NCI-H82 treated with DMSO at 0.1 percent for 48 hours (cell line): ENCODE data around the gene C11orf54.
"Not testable (repeated sequence)": the region's sequence is repeated elsewhere in the genome, so short reads cannot be mapped to it uniquely, and the experiment has no call there.

Experiments used
- DNase-seq: peaks from one replicate; lab custom pipeline; 2025; ENCODE audit not compliant: unreplicated experiment; lab: John Stamatoyannopoulos, UW

C11orf54 gene

DNA sequence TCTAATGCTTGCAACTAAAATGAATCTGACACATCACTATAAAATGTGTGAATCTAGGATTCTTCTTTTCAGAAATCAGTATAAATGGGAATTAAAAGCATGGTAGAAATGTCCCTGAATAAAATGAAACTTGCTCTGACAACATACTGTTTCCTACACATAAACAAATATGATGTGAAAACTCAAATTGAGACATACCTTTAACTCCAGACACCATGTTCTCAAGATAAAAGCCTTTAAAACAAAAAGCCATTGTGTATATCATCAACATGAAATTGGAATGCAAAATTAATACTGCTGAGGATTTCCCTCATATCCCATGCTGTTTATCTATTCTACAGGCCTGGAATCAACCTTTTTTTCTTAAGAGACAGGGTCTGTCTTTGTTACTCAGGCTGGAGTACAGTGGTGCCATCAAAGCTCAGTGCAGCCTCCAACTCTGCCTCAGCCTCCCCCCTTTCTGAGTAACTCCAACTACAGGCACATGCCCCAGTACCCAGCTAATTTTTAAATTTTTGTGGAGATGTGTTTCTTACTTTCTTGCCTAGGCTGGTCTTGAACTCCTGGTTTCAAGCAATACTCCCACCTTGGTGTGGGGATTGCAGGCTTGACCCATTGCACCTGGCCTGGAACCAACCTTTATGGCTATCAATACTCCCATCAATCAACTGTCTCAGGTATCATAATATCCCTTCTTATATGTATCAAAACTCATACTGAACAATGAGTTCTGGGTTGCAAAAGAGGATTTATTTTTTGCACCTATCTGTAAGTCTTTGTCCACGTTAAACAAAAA, 6.8 kb upstream of the C11orf54 start:
- no peak for DNase-seq

DNA sequence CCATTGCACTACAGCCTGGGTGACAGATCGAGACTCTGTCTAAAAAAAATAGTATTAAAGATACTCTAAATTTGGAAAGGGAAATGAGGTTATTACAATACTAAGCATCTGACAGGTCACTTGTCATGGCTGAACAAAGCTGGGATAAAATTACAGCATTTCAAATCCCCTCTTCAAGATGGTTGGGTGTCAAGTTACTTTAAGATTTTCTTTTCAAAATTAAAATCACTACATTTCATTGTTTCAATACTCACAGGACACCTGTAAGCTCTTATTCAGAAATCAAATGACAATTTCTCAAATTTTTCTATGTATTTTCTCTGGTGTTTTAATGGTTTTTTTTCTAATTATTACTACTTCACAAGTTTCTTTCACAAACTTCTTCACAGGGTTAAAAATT, 5.8 kb upstream of the C11orf54 start:
- DNase-seq: no peak

DNA sequence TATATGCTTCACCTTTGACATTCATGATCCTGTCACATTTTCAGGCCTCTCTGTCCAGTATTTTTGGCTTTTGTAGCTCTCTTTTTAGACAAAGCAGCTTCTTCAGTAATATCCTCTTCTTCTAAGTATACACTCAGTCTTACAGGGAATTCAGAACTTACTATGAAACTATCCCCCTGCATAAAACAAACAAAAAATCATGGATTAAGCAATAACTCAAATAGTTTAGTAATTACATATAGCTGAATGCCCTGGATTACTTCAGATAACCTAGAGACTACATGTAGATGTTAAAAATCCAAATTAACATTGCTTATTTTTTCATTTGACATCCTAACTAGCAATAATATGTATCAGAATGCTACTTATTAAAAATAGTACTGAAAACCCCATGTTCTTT, 5.3 kb upstream of the C11orf54 start:
- DNase-seq: no peak

DNA sequence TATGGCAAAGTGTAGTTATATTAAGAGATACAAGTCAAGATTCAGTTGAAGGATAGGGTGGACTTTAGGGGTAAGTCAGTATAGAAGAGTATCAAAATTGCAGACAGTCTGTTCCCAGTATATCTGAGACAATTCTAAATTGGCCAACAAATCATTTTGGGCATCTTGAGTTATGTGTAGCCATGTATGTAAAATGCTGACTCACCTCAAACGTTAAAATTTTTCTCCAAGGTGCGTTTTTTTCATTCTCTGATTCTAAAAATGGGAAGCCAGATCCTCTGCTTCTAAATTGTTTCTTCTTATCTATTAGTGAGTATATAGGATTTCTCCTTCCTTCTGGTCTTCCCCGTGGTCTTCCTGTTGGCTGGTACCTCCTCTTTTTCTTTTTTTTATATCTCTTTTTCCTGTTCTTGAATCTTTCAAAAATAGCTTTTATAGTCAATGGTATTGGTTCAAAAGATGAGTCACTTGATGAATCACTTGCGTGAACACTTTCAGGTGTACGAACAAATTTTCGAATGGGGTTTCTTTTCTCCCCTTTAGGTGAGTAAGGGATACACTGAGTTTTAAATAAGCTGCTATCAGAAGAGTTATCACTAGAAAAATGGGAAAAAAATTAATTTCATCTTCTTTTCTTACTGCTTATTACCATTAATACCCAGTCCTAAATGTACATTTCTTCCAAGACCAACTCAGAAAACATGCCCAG, 3.4 kb upstream of the C11orf54 start:
- no peak for DNase-seq

DNA sequence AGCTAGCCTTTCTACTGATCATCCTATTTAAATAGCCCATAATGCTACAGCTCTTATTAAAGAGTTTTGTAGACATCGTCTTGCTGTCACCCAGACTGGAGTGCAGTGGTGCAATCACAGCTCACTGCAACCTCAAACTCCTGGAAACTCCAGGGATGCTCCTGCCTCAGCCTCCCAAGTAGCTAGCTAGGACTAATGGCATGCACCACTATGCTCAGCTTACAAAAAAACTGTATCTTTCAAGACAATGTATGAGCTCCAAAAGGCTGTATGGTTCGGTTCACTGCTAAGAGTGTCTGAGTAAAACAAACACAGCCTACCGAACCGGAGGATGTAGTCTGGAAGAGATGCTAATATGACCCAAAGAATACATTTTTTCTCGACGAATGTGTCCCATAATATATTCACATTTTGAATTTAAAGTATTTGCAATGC, 2.8 kb upstream of the C11orf54 start:
- DNase-seq: no peak

DNA sequence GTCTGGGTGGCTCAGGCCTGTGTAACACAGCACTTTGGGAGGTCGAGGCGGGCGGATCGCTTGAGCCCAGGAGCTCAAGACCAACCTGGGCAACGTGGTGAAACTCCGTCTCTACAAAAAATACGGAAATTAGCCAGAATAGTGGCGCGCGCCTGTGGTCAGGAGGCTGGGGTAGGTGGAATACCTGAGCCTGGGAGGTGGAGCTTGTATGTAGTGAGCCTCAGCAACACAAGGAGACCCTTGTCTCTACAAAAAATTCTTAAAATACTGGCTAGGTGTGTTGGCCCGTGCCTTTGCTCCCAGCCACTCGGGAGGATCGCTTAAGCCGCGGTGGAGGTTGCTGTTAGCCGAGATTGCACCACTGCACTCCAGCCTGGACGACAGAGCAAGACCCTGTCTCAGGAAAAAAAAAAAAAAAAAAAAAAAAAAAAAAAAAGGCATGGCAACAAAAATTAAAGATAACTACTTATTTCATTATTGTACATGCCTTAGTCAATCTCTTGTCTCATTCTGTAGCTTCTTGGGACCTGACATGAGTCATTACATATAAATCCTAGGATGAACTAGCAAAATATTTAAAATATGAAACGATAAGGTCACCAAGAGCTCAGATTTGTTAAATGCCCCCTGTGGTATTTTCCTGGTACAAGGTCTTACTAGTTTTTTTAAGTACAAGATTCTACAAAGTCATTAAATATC, 1.3 kb upstream of the C11orf54 start:
- DNase-seq: no peak

DNA sequence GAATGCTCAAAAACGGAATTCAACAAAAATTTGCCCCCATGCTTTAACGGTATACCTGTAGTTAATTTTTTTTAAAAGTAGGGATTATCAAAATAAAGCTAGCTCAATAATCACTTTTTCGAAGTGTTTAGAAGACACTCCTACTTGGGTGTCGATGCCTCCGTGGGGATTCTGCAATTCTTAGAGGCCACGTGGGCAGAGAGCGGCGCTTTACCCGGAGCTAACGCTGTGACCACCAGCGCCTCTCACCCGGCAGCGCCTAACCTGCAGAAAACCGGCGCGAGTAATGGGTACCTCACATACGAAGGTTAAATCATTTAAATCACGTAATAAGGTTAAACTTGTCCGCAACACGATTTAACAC, 760 bp upstream of the C11orf54 start:
- DNase-seq: peak; percentile 25

DNA sequence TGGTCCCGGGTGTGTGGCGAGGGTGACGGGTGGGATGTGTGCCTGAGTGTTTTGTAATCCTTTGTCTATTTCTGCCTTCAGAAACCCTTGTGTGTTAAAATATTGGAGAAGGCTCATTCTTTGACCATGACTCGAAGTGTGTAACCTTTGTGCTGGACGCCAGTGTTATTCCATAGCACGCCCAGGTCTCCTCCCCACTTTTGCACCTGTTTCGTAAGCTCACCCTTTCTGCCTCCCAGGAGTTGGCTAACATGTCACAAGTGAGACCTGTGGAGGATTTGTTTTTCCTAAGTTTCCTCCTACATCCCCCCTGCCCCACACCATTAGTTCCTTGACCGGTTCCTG, 382 bp downstream of the C11orf54 start:
- DNase-seq: no peak

DNA sequence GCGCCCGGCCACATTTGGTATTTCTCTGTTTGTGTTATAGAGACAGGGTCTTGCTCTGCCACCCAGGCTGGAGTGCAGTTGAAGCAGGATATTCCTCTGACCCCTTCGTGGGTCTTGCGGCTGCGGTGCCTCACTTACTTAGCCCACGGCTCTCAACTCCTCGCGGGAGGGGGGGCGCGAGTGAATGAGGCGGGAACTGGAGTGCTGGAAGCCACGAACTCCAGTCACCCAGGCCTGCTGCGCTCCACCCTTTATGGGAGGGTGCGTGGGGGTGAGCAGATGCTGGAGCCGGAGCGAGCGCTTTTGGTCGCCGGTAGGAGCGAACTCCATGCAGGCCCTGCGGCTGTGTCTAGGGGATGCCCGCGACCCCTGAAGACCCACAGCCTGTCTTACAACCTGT, 1.8 kb downstream of the C11orf54 start:
- DNase-seq: no peak

DNA sequence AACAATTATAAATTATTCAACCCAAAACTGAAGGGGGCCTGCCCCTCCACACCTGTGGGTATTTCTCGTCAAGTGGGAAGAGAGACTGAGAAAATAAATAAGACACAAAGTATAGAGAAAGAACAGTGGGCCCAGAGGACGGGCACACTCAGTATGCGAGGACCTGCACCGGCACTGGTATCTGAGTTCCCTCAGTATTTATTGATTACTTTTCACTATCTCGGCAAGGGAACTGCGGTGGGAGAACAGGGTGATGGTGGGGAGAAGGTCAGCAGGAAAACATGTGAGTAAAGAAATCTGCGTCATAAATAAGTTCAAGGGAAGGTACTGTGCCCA, 3.2 kb downstream of the C11orf54 start:
- DNase-seq: no peak

DNA sequence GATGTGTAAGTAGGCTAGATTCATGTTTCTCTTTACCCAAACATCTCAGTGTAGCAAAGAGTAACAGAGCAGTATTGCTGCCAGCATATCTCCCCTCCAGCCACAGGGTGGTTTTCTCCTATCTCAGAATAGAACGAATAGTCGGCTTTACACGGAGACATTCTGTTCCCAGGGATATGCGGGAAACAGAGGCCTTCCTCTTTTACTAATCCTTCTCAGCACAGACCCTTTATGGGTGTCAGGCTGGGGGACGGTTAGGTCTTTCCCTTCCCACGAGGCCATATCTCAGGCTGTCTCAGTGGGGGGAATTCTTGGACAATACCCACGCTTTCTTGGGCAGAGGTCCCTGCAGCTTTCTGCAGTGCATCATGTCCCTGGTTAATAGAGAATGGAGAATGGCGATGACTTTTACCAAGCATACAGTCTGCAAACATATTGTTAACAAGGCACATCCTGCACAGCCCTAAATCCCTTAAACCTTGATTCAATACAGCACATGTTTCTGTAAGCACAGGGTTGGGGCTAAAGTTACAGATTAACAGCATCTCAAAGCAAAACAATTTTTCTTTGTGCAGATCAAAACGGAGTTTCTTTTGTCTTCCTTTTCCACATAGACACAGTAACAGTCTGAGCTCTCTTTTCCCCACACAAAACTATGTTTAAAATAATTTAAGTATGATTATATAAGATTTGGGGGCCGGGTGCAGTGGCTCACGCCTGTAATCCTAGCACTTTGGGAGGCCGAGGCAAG, 3.7 kb downstream of the C11orf54 start:
- peak; percentile 27 for DNase-seq

DNA sequence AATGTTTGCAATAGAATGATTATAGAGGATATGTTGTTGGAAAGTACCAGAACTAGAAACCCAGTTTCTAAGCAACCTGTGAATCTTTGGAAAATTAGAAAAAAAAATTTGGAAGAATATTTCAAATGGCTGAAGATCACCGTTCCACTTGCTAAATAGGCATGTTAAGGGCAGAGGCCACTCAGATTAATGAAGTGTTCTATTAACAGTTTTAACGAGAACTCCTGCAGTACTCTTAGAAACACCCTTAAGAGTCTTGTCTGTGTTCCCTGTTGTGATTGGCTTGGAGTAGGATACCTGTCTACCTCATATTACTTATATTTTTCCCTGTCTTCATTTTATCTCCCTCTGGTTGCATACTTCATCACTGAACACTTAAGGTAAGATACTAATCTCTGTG, 4.6 kb downstream of the C11orf54 start:
- DNase-seq: no peak

DNA sequence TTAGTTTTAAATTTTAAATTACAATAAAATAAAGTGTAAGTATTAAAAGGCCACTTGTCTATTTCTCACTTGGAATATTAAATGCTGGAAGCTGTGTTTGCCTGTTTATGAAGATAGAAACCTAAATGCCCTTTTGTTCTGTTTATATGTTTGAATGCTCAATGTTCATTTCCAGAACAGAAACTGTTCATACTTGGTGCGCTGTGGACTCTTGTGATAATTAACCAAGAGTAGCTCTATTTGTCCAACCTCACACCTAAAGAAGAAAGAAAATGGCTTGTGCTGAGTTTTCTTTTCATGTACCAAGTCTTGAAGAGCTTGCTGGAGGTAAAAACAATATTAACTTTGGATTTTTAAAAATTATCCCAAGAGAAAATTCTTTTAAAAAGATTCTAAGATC, 5.7 kb downstream of the C11orf54 start:
- DNase-seq: no peak

DNA sequence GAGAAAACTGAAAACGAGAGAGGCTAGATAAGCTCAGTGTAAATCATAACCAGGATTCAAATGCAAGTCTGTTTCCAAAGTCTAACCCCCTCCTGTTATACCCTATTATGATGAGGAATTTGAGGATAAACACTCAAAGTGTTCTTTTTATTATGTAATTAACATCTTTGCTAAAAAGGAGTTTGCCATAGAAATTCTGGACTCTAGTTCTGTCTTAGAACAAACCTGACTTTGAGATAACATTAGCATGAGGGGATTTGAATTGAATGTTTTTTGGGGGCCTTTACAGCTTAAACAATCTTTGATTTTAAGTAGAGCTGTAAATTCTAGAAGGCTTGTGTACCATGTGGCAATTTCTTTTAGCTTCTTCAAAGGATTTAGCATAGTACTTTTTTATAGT, 9.5 kb downstream of the C11orf54 start:
- no peak for DNase-seq

DNA sequence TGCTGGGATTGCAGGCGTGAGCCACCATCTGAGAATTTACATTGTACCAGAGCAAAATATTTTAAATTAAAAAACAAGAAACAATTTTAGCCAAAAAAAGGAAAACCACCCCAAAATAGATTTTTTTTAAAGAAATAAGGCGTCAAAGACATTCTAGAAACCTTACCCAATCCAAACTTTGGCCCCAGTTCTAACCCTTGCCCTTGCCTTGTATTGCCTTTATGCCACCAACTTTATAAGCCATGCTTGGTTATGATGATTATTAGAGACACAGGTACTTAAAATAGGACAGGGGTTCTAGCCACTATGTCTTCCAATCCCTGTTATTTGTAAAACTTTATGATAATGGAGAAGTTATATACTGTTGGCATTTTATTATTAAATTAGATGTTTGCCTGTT, 11.8 kb downstream of the C11orf54 start:
- no peak for DNase-seq

DNA sequence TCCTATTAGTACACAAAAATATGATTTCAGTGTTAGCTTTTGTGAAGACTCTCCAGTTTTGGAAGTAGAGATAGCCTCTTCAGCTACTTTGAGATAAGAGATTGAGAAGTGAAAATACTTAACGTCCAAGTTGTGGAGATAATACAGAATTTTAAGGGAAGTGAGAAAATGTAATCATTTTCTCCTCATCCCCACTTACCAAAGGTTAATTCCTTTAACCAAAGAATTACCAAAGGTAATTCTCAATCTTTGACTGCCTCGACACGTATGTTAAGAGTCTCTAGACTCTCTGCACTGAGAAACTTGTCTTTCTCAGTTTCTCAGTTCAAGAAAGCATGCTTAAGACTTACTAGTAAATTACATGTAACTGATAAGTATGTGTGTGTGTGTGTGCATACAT, 15.3 kb downstream of the C11orf54 start:
- DNase-seq: no peak

DNA sequence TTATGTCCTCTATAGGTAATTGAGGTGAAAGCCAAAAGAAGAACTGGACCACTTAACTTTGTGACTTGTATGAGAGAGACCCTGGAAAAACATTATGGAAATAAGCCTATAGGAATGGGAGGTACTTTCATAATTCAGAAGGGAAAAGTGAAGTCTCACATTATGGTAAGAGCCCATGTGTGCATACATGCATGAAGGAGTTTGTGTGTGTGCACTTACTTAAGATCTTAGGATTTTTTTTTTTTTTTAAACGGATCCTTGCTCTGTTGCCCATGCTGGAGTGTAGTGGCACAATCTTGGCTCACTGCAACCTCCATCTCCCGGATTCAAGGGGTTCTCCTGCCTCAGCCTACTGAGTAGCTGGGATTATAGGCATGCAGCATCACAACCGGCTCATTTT, 15.8 kb downstream of the C11orf54 start:
- DNase-seq: no peak

DNA sequence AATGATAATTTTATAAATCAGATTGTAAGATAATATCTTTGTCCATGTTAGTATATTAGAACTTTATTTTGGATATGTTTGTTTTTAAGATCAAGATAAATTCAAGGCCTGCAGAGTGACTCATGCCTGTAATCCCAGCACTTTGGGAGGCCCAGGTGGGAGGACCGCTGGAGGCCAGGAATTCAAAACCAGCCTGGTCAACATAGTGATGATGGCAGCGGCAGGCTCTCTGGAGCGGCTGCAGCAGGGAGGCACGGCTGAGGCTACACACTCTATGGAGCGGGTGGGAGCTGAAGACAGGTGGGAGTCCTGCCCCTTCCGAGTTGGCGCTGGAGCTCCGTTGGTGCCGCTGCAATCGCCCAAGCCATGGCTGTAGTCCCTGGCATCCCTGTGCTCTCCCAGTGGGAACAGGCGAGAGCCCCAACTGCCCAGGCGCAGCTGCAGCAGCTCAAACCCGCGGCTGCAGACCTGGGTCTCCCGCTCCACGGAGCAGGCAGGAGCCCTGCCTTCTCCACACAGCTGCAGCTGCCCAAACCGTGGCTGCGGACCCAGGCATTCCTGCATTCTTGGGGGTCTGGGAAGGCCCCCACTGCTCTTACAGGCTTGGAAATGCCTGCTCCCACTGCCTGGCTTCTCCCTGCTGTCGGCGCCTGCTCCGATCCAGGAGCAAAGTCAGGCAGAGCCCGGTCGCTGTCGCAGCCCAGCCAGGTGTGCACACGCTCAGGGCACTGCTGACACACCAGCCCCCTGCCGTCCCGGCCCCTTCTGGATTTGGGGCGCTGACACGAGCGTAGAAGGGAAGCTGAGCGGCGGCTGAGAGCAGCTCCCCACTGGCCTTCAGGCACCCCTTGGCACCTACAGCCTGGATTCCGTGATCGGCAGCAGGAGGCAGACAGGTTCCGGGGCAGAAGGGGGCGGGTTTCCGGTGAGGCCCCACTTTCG, 16.7 kb downstream of the C11orf54 start:
- no peak for DNase-seq

DNA sequence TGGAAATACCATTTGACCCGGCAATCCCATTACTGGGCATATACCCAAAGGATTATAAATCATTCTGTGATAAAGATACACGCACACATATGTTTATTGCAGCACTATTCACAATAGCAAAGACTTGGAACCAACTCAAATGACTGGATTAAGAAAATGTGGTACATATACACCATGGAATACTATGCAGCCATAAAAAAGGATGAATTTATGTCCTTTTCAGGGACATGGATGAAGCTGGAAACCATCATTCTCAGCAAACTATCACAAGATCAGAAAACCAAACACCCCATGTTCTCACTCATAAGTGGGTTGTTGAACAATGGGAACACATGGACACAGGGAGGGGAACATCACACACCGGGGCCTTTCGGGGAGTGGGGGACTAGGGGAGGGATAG, 17.7 kb downstream of the C11orf54 start:
- not testable (repeated sequence) for DNase-seq

DNA sequence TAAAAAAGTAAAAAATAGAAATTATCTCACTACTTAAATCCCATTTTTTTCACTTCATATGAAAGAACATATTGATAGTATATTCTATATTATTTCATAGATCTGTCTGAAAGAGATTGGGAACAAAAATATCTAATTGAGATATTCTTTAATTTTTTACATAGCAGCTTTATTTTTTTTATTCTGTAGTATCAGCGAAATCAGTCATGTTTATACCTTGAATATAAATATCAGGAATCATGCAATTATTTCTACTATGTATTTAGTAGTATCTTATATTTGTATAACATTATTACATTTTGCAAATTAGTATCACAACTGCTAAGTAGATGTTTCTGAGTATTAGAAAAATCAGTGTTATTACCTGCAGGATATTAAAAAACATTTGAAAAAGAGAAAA, 20.4 kb downstream of the C11orf54 start:
- DNase-seq: no peak

DNA sequence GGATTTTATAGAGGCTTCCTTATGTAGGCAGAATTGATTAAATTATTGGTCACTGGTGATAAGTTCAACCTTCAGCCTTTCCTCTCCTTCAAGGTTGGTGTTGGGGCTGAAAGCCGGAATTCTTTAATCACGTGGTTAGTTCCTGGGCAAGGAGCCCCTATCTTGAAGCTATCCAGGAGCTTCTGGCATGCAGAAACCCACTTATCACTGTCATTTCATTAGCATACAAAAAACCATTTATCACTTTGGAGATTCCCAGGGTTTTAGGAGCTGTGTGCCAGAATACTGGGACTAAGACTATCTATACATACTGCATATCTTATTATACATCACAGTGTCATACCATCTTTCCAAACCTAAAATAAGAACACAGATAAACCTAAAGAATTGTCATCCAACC, 24.1 kb downstream of the C11orf54 start:
- DNase-seq: no peak
